K562 treated with DMSO at 1 percent for 24 hours (cell line): Measurements from ENCODE around the gene RPUSD1. TPM values are rescaled to one million over a fixed set of nuclear protein-coding genes. Genes with fewer than 3 reads are reported as not detected.

Experiments used
- total RNA-seq: library from RNA; unstranded; fragments of 300-600 nt; gene quantifications from 2 replicates; pipeline ENCODE4 v1.2.3, GENCODE V29; 2022; ENCODE audit warnings: low read depth; ENCODE audit not compliant: insufficient read depth

RPUSD1 gene
- 64.3 and 67.5 TPM in 2 replicates for total RNA-seq

GRCh38 chr16:787978-788398 is at the start of gene RPUSD1:
Gene RPUSD1, minus strand, starts transcription at chr16:788381. Its CDS starts 644 bp downstream, at chr16:787737.

GRCh38 chr16:799948-800833 is 12.0 kb upstream of the RPUSD1 start, which contains the start of gene GNG13:
Gene GNG13, minus strand, starts transcription at chr16:800734. Its CDS starts 1,657 bp downstream, at chr16:799077.

GRCh38 chr16:788399-789126 is 382 bp upstream of the RPUSD1 start, which contains the start of gene CHTF18:
Gene CHTF18, plus strand, starts transcription at chr16:788620. Its CDS starts 65 bp downstream, at chr16:788685.

GRCh38 chr16:760545-761343 is 27.4 kb downstream of the RPUSD1 start, which contains the start of gene MSLN:
Gene MSLN, plus strand, starts transcription at chr16:760734. Its CDS starts 1,947 bp downstream, at chr16:762681.

GRCh38 chr16:740764-741505 is 47.2 kb downstream of the RPUSD1 start, which contains the start of gene CIAO3:
Gene CIAO3, minus strand, starts transcription at chr16:740997. Its CDS starts 12 bp downstream, at chr16:740985.

Other genes starting within 250 kb of the RPUSD1 start
- gene PRR35, start 228.0 kb downstream of the RPUSD1 start, total RNA-seq, result 0.23 TPM in 1 of 2 replicates, not detected in the other
- 12.5 and 14.0 TPM in 2 replicates for gene NHLRC4, start 221.4 kb downstream of the RPUSD1 start, total RNA-seq
- 55.4 and 66.8 TPM in 2 replicates for gene PIGQ, start 218.4 kb downstream of the RPUSD1 start, total RNA-seq
- 42.1 and 47.9 TPM in 2 replicates for gene RAB40C, start 198.3 kb downstream of the RPUSD1 start, total RNA-seq
- 13.4 and 16.8 TPM in 2 replicates for gene WFIKKN1, start 157.4 kb downstream of the RPUSD1 start, total RNA-seq
- gene METTL26, start 152.1 kb downstream of the RPUSD1 start, total RNA-seq, result 134 and 166 TPM in 2 replicates
- gene MCRIP2, start 146.6 kb downstream of the RPUSD1 start, total RNA-seq, result 93.9 and 111 TPM in 2 replicates
- 2.6 and 4.1 TPM in 2 replicates for gene WDR90, start 139.0 kb downstream of the RPUSD1 start, total RNA-seq
- gene RHOT2, start 120.2 kb downstream of the RPUSD1 start, total RNA-seq, result 154 and 166 TPM in 2 replicates
- gene RHBDL1, start 112.7 kb downstream of the RPUSD1 start, total RNA-seq, result 1.2 and 3.0 TPM in 2 replicates
- 165 and 192 TPM in 2 replicates for gene STUB1, start 108.0 kb downstream of the RPUSD1 start, total RNA-seq
- gene JMJD8, start 104.0 kb downstream of the RPUSD1 start, total RNA-seq, result 102 and 106 TPM in 2 replicates
- 33.8 and 37.4 TPM in 2 replicates for gene WDR24, start 98.0 kb downstream of the RPUSD1 start, total RNA-seq
- gene FBXL16, start 82.6 kb downstream of the RPUSD1 start, total RNA-seq, result 4.8 and 5.8 TPM in 2 replicates
- 47.3 and 52.0 TPM in 2 replicates for gene METRN, start 73.3 kb downstream of the RPUSD1 start, total RNA-seq
- gene ANTKMT, start 67.2 kb downstream of the RPUSD1 start, total RNA-seq, result 76.2 and 84.9 TPM in 2 replicates
- 1.3 and 1.8 TPM in 2 replicates for gene CCDC78, start 61.9 kb downstream of the RPUSD1 start, total RNA-seq
- 22.0 and 22.6 TPM in 2 replicates for gene HAGHL, start 61.3 kb downstream of the RPUSD1 start, total RNA-seq
- 40.1 and 45.9 TPM in 2 replicates for gene CIAO3, start 47.4 kb downstream of the RPUSD1 start, total RNA-seq
- not detected in 2 replicates for gene MSLN, start 27.6 kb downstream of the RPUSD1 start, total RNA-seq
- gene CHTF18, start 239 bp upstream of the RPUSD1 start, total RNA-seq, result 46.3 and 54.9 TPM in 2 replicates
- not detected in 2 replicates for gene GNG13, start 12.4 kb upstream of the RPUSD1 start, total RNA-seq
- 4.5 and 12.8 TPM in 2 replicates for gene LMF1, start 182.6 kb upstream of the RPUSD1 start, total RNA-seq
- not detected in 2 replicates for gene SOX8, start 193.4 kb upstream of the RPUSD1 start, total RNA-seq